Left renal pelvis (tissue), 4 donors: Measurements from ENCODE around the gene MDM2. TPM values are rescaled to one million over a fixed set of nuclear protein-coding genes. Genes with fewer than 3 reads are reported as not detected.

Experiments used
- DNase-seq, 4 donors: peaks; one replicate each; pipeline ENCODE4 v3.0.0-alpha.2; 2013; ENCODE audit warnings: low read depth in 4 of 4, low spot score in 3 of 4
- polyA plus RNA-seq, 4 donors: library from polyadenylated mRNA; unstranded; fragments of 120-200 nt; gene quantifications; one replicate each; pipeline ENCODE4 v1.2.1, GENCODE V29; 2013; ENCODE audit not compliant: insufficient read length in 4 of 4

Gene MDM2
- 10 to 100 TPM; 55.0 to 78.0 (median 73.9) TPM for polyA plus RNA-seq

DNA sequence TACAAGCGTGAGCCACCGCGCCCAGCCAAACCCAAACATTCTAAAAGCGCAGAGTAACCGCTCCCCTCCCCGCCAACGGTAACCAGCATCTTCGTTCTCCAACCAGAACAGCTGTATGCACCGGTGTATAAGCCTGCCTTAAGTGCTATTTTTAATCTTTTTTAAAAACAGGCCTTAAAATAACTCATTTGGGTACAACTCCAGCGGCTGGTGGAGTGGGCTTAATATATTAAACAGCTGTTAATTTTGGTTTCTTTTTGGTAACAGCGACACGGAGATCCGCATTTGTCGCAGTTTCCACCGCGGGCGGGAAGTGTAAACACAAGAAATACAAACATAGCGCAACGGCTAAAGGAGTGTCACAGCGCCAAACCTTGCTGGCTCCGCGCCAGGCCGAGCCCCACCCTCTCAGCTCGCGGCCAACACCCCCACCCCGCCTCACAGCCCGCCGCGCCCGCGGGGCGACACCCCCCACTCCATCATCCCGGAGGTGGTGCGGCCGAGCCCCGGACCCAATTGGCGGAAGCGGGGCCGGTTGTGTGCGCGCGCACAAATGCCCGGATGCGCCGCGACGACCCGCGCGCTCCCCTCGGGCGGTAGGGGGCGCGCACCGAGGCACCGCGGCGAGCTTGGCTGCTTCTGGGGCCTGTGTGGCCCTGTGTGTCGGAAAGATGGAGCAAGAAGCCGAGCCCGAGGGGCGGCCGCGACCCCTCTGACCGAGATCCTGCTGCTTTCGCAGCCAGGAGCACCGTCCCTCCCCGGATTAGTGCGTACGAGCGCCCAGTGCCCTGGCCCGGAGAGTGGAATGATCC, at the start of gene MDM2:
TSS of gene MDM2 (plus strand) at position 602 of the 812 bp plus-strand sequence. CDS start 301 bp downstream, outside the sequence.
- peak; percentile 72 to 86 (median 84) for DNase-seq

DNA sequence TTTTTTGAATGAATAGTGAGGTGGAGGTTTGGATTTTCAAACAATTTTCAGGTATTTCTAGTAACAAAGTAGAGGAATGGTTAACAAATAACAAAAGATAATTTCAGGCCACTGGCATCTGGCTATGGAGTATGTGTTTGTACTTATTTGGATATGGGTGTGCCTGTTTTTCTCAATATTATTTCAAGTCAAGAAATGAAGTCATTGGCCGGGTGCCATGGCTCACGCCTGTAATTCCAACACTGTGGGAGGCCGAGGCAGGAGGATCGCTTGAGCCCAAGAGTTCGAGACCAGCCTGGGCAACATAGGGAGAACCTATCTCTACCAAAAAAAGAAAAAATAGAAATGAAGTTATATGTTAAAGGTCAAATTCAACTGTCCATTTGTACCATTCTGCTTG, 48.1 kb upstream of the MDM2 start:
- DNase-seq: no peak

DNA sequence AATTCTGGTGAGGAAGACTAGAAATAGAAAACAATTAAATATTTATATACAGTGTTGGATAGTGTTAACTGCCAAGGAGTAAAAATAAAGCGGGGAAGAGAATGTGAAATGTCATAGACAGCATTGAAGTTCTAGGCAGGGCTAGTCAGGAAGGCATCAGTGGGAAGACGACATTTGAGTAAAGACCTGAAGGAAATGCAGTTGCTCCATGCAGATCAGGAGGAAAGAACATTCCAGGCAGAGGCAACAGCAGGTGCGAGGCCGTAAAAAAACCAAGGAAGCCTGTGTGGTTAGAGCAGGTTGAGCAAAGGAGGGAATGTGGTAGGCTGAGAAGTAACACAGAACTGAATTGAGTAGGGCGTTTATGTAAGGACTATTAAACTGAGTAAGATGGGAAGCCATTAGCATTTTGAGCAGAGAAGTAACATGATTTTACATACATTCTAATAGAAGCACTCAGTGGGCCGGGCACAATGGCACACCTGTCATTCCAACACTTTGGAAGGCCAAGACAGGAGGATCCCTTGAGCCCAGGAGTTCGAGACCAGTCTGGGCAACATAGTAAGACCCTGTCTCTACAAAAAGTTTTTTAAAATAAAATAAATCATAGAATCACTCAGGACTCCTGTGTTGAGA, 47.1 kb upstream of the MDM2 start:
- DNase-seq: no peak

DNA sequence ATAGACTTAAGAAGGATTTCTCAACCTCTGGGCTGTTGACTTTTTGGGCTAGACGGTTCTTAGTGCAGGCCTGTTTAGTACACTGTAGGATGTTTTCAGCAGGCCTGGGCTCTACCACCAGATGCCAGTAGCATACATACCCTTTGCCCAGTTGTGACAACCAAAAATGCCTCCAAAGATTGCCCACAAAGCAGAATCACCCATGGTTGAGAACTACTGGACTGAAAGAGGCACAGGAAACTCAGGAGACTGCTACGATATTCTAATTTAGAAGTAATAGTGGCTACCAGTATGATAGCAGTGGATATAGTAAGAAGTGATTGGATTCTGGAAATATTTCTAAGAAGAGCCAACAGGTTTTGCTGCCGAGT, 46.5 kb upstream of the MDM2 start:
- DNase-seq: no peak

DNA sequence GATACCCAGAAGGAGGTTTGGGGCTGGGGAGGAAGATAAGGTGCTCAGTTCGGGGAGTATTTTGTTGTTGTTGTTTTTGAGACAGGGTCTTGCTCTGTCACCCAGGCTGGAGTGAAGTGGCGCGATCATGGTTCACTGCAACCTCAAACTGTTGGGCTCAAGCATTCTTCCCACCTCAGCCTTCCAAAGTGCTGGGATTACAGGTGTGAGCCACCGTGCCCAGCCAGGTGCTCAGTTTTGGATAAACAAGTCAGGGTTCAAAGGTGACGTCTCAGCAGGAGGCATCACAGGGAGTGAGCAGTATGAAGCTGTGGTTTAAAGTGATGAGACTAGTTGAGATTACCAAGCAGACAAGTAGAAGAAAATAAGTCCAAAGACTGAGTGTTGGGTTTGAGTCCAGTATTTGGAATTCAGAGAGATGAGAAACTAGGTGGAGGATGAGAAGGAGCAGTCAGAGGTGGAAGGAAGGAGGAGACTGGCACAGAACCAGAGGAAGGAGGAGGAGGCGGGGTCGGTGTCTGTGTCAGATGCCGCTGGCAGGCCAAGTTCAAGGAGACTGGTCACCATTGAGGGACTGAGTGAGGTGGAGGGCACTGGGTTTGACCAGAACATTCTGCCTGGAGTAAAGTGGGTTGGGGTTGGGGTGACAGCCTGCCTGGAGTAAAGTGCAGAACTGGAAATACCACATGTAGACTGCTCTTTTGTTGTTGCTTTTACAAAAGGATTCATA, 45.9 kb upstream of the MDM2 start:
- DNase-seq: no peak

DNA sequence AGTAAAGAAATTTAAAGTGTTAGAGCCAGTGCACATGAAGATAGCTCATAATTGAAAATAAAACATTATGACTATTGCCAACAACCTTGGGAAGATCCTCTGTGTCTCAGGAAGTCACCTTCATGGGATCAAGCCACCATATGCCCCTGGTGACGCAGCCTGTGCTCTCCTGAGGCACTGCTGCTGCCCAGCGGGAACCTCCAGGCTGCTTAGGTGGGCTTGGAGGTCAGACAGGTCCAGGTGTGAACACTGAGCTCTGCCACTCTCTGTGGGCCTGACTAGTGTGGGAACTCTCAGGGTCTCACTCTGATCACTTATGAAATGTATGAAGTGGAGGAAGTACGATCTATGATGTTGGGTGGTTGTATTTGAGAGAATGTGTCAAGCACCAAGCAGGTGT, 45.3 kb upstream of the MDM2 start:
- no peak for DNase-seq

DNA sequence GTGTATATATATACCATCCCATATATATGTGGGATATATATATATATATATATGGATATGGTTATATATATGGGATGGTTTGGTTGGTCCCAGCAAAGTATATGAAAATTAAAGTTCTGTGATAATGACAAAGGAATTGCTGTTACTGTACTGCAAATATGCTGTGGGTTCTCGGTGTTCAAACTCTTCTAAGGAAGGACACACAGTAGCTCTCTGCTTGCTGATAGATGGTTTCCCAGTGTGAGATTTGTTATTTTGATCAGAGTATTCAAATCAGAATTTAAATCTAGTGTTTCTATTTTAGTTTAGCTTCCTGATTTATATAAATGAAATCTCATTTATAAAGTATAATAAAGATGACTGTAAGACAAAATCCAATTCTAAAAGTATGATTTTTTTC, 42.3 kb upstream of the MDM2 start:
- DNase-seq: no peak

DNA sequence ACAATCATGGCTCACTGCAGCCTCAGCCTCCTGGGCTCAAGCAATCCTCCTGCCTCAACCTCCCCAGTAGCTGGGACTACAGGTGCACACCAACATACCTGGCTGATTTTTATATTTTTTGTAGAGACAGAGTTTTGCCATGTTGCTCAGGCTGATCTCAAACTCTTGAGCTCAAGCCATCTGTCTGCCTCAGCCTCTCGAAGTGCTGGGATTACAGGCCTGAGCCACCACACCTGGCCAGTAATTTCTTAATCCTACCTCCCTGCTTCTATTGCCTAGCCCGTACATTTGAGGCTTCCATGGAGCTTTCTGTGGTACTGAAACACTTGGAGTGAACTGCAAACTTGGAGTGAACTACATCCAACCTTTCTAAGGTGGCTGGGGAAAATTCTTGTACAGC, 41.3 kb upstream of the MDM2 start:
- DNase-seq: no peak

DNA sequence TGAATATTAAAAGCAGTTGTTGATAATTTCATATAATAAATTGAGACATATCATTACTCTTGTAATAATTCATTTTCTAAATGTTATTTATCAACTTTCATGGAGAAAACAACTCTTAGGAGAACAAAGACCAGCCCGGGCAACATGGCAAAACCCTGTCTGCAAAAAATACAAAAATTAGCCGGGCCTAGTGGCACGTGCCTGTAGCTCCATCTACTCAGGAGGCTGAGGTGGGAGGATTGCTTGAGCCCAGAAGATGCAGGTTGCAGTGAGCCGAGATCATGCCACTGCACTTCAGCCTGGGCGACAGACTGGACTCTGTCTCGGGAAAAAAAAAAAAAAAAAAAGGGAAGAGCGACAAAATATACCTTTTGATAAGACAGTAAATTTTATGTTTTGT, 40.8 kb upstream of the MDM2 start:
- no peak for DNase-seq

DNA sequence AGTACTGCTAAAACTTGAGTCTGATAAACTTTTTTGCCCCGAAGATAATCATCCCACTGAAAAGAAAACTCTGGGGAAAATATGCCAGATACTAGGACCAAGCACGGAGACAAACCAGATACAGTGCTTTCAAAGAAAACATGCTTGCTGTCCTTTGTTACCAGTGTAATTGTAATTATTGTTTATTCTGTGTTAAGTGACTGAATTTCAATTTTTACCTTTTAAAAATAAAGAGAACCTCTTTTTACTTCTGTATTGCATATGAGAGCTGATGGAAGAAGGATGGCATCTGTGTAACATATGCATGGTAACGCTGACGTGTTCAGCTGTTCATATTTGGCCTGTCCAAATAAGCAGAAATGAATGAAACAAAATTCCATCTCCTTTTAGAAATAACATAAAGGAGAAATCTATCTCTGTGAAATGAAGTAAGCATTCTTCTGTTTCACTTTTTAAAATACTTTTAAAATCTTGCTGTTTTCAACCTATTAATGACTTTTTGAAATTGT, 39.5 kb upstream of the MDM2 start:
- no peak for DNase-seq

DNA sequence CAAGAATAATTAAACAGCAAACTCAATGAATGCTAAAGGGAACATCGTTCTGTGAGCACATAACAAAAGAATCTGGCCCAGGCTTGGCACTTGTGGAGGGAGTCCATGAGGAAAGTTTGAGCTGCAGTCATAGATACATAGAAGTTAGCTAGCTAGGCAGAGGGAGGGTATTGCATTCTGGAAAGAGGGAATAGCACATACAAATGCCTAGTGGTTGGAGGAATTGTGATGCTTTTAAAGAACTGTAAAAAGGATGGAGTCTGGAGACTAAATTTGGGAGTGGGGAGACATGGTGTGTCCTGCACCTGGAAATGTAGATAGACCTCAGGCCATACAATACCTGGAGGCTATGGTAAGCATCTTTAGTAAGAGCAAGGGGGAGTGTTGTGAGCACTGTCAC, 38.0 kb upstream of the MDM2 start:
- DNase-seq: no peak

DNA sequence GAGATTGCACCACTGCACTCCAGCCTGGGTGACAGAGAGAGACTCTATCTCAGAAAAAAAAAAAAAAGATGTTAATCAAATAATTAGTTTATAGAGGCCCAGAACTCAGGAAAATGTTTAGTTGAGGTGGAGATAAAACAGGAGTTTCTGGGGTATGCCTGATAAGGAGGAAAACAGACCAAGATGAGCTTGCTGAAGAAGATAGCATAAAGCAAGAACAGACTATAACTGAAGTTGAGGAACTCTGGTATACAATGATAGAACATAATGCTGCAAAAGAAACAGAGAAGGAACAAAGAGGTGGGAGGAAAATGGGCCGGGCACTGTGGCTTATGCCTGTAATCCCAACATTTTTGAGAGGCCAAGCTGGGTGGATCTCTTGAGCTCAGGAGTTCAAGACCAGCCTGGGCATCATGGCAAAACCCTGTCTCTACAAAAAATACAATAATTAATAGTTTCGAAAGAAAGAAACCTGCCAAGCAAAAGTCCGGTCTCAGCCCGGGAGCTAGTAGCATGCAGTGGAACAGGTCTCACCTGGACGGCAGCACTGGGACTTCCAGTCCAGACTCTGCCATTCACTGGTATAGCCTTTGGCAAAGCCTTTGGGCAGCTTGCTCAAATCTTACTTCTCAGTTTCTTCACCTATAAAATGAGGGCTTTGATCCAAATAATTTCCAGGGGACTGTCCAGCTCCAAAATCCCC, 36.6 kb upstream of the MDM2 start:
- DNase-seq: no peak

DNA sequence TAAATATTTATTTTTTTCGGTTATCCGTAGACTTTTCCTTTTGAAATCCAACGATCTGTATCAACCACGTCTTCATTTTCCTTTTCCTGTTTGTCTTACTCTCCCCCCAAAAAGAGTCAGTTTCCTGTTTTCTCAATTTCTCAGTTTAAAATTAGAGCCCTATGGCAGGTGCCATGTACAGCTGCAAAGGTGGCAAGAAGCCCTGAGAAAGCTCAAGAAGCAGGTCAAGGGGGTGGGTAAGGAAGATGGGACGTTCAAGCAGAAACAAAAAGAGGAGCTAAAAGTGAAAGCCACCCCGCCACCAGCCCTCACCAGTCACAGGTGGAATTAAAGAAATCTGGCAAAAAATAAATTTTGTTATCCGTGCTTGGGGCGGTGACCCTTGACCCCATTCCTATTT, 35.3 kb upstream of the MDM2 start:
- DNase-seq: no peak

DNA sequence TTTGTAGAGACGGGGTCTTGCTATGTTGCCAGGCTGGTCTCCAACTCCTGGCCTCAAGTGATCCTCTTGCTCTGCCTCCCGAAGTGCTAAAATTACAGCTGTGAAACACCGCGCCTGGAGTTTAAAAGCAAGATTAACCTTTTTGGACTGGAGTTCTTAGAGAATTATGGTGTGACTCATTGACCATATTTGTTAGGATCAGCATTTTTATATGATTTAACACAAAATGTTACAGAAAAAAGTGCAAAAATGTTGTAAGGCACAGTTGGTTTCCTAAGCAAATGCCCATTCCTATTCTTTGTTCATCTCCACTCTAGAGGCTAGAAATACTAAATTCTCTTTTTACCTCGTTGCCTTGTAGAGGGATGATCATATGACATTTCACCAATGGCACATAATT, 34.4 kb upstream of the MDM2 start:
- no peak for DNase-seq

DNA sequence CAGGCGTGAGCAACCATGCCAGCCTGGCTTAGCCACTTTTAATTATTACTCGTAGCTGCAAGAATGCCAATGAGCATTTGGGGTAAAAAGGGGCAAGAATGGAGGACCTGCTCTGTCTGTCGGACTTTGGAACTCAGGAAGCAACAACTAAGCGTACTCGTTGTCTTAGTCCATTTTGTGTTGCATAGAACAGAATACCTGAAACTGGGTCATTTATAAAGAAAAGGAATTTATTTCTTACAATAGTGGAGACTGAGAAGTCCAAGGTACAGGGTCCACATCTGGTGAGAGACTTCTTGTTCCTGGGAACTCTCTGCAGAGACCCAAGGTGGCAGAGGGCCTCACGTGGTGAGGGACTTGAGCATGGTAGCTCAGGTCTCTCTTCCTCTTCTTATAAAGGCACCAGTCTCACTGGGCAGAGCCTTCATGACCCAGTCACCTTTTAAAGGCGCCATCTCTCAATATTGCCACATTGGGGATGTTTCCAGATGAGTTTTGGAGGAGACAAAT, 32.8 kb upstream of the MDM2 start:
- DNase-seq: no peak

DNA sequence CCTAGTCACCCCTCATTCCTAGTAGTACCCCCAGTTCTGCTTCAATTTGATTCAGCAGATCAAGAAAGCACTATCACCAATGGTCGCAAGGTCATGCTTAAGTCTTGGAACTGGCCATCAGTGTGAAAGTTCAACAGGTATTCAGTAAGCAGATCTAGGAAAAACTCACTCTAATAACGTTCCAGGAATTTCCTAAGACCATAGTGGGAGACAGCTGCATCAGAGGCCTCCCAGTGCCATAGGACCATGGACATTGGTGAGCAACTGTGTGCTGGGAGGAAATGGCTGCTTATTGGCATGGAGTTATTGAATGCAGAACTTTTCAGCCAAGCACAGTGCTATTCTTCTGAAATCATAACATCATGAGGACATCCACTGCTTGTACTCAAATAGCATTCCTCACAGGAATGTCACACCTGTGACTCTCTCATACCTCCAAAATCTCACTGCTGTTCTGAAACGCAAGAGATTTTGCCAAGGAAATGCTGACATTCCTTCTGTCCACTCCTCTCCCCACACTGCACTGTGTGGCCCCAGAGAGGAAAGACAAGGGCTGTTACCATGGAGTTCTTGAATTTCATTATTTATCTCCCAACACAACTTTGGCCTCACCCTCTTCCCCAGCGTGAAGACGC, 30.9 kb upstream of the MDM2 start:
- DNase-seq: no peak

DNA sequence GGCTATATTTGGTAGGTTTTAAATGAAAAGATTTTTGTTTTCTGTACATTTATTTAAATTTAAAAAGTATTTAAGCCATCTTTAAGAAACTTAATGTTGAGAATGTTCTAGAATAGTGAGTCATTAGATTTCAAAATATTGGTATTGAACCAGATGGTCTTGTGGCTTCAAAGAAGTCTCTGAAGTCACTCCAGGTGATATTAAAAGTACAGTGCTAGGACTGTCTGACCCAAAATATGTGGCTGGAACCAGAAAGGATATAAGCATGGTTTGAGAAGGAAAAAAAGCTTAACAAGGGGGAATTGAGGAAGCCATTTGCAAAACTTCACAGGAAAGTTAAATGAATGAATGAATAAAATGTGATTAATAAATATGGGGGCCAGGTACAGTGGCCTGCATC, 28.7 kb upstream of the MDM2 start:
- DNase-seq: no peak

DNA sequence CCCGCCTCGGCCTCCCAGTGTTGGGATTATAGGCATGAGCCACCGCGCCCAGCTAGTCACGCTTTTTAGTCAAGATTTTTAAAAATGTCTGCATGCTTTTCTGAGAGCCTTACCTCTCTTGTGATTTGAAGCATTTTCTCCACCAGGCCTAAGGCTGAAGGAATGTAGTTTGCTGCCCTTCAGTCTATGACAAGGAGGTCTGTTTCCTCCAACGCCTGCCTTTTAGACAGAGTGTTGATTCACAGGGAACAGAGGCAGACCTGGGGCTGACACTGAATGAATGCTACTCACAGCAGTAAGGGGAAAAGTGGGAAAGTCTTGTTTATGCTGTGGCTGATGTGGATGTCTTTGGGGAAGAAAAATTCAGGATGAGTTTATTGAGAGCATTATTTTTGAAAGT, 27.2 kb upstream of the MDM2 start:
- no peak for DNase-seq

DNA sequence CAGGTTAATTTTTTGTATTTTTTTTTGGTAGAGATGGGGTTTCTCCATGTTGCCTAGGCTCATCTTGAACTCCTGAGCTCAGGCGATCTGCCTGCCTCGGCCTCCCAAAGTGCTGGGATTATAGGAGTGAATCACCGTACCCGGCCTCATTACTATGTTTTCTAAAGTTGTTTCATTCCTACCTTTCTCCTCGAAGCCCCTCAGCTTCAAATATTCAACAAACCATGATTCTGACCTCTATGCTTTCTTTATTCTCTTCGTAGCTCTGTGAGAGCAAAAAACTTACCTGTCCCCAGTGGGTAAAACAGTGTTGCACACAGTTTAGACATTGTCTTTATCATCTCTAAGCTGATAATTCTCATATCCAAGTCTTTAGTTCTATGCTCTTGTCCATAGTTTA, 26.2 kb upstream of the MDM2 start:
- no peak for DNase-seq

DNA sequence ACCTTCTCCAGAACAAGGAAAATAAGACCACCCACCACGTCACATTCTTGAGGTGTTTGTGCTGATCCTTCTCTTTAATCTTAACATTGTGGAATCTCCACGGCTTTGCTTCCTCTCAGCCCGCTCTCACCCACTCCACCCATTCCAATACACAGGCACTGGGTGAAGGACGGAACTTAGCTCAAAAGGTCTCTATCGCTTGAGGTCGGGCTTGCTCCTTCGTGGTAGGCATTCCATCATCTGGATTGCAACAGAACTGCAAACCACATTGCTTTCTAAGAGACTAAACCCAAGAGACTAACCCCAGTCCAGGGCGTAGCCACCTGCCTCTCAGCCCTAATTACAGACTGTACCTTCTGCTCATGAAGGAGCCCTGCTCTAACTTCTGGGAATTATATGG, 24.0 kb upstream of the MDM2 start:
- DNase-seq: no peak
